HG03095 (cell line): ENCODE measurements around the gene FBLN1.

ENCODE experiments used
- ATAC-seq: cut with Tn5 transposase; IDR thresholded peaks from one replicate; pipeline ENCODE4 v1.9.1; 2021; ENCODE audit warnings: moderate library complexity; ENCODE audit not compliant: unreplicated experiment

Gene FBLN1

GRCh38 chr22:45631841-45632238, 129.2 kb downstream of the FBLN1 start:
- no peak for ATAC-seq

- no peak for ATAC-seq
Measured at GRCh38 chr22:45632791-45633515, 130.3 kb downstream of the FBLN1 start.

GRCh38 chr22:45636683-45637082, 134.0 kb downstream of the FBLN1 start:
- ATAC-seq = no peak

GRCh38 chr22:45638197-45638596, 135.5 kb downstream of the FBLN1 start:
- no peak for ATAC-seq

- ATAC-seq = no peak
Measured at GRCh38 chr22:45638834-45639746, 136.4 kb downstream of the FBLN1 start.

- no peak for ATAC-seq
Measured at GRCh38 chr22:45639747-45640102, 137.0 kb downstream of the FBLN1 start.

- no peak for ATAC-seq
Measured at GRCh38 chr22:45640291-45640940, 137.7 kb downstream of the FBLN1 start.

- ATAC-seq = no peak
Measured at GRCh38 chr22:45640941-45641621, 138.4 kb downstream of the FBLN1 start.

- ATAC-seq = no peak
Measured at GRCh38 chr22:45642986-45643385, 140.3 kb downstream of the FBLN1 start.

- ATAC-seq = no peak
Measured at GRCh38 chr22:45644714-45645113, 142.0 kb downstream of the FBLN1 start.

- no peak for ATAC-seq
Measured at GRCh38 chr22:45645150-45645525, 142.5 kb downstream of the FBLN1 start.

GRCh38 chr22:45645526-45646414, 143.1 kb downstream of the FBLN1 start:
- no peak for ATAC-seq

GRCh38 chr22:45647532-45648225, 145.0 kb downstream of the FBLN1 start:
- ATAC-seq = no peak

- ATAC-seq = no peak
Measured at GRCh38 chr22:45648301-45649117, 145.8 kb downstream of the FBLN1 start.

GRCh38 chr22:45649809-45650208, 147.1 kb downstream of the FBLN1 start:
- ATAC-seq = no peak

GRCh38 chr22:45650721-45651120, 148.0 kb downstream of the FBLN1 start:
- no peak for ATAC-seq
